RCC 7860 (cell line): ENCODE results near the gene ATP8A2.
"Not testable (repeated sequence)": the region's sequence is repeated elsewhere in the genome, so short reads cannot be mapped to it uniquely, and the experiment has no call there.

Experiments used
- DNase-seq: peaks from one replicate; pipeline ENCODE4 v3.0.0-alpha.2; 2015; ENCODE audit warnings: low spot score
- FAIRE-seq: peaks from 2 replicates; lab custom pipeline; 2012; peaks lifted over from hg19 to GRCh38; lab: Jason Lieb, UNC

ATP8A2 gene

DNA sequence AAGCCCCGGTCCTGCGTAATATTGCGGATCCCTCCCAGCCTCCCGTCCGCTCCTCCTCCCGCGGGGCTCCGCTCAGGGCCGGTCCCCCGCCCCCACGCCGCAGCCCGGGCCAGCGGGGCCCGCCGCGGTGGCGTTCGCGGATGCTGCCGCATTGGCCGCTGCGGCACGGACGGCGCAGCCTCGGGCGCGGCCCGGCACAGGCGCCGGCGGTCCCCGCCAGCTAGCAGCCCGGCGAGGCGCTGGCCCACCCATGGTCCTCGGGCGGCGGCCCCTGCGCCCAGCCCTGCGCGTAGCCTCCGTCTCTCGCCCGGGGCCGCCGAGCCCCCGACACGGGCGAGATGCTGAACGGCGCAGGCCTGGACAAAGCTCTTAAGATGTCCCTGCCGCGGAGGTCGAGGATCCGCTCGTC lies at the start of gene ATP8A2:
Gene ATP8A2, plus strand, starts transcription at position 100 of the 409 bp plus-strand sequence. Its CDS starts 239 bp downstream, at position 339.
- no peak for FAIRE-seq

DNA sequence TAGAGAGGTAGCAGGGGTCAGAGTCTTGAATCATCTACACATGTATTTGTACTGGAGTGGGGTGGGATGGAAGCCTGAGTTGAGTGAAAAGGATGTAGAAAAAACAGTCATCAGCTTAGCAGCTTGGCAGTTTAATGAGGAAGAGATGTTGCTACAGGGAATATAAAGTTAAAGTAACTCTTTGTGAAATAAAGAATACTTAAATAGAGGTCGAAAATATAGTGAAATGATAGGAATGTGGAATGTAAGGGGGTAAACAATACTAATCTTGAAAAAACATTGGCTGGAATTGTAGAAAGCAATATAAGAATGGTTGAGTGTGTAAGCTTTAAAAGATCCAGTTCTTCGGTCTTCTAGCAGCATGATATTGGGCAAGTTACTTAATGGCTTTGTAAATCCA lies 47.7 kb upstream of the ATP8A2 start:
- DNase-seq (no peak), FAIRE-seq (no peak)

More for the DNA sequence above, at the start of gene ATP8A2:
- DNase-seq: no peak

DNA sequence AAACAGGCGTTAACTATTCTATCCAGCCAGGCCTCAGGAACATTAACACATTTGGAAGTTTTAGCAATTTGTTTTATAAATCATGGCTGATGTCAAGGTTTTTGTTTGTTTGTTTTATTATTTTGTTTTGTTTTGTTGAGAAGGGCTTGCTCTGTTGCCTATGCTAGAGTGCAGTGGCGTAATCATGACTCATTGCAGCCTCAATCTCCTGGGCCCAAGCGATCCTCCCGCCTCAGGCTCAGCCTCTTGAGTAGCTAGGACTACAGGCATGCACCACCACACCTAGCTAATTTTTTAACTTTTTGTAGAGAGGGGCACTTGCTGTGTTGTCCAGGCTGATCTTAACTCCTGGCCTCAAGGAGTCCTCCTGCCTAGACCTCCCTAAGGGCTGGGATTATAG lies 42.1 kb upstream of the ATP8A2 start:
- FAIRE-seq (no peak), DNase-seq (no peak)

DNA sequence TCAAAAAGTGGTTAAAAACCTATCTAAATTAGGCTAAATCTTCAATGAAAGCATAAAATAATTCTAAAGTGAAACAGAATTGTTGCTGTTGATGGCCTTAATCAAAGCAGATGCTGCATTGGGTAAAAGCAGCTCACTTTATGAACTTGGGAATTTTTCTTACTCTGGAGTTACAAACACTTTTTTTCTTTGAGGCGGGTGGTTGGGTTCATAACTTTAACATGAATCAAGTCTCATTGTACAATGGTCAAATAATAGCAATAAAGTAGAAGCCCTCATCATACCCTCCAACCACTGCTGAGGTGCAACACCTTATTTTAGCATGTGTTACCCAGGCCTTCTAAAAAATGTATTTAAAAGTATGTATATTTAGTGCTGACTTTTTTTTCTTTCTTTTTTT lies 41.2 kb upstream of the ATP8A2 start:
- FAIRE-seq: no peak
- DNase-seq: no peak

DNA sequence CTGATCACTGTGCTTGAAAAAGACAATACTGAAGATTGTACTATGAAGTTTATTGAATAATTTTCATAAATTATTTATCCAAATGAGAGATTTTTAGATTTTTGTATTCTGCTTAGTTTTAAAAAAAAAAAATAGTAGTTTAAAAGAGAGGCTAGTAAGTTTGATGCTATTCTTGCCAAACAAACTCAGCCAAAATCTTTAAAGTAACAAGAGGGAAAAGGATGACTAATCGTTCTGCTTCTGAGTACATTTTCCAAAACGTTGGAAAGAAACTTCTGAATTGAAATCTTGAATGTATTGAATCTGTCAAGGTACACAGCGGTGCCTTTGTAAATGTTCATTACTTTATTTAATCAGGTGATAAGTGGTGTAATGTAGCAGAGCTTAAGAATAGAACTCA lies 35.9 kb upstream of the ATP8A2 start:
- DNase-seq (no peak), FAIRE-seq (no peak)

DNA sequence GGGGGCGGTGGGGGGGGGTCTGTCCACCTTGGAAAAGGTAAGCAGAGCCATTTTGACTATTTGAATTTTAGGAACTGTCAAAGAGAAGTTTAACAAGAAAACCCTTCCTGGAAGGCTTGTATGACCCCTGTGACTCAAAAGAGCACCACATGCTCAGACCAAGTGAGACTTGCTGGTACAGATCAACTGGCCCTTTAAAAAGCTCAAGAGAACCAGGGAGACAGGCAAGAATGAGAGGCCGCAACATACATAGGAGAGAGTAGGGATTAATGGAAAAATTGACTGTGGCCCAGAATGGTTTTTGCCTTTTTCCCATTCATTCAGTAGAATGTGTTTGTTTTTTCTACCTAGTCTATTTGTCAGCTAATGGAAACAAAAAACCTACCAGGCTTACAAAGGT lies 26.2 kb upstream of the ATP8A2 start:
- DNase-seq (no peak), FAIRE-seq (no peak)

DNA sequence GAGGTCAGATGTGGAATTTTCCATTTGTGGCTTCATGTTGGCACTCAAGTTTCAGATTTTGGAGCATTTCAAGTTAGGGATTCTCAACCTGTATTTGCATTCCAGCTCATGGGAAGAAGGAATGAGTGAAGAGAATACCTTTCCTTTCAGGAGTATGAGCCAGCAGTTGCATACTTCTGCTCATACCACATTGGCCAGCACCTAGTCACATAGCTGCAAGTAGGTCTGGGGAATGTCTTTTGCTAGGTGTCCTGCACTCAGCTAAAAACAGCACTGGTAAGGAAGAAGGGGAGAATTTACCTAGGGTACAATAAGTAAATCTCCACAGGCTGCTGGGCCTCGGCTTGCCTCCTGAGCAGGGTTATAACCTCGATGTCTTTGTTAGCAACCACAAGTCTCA lies 24.6 kb upstream of the ATP8A2 start:
- DNase-seq (no peak), FAIRE-seq (no peak)

DNA sequence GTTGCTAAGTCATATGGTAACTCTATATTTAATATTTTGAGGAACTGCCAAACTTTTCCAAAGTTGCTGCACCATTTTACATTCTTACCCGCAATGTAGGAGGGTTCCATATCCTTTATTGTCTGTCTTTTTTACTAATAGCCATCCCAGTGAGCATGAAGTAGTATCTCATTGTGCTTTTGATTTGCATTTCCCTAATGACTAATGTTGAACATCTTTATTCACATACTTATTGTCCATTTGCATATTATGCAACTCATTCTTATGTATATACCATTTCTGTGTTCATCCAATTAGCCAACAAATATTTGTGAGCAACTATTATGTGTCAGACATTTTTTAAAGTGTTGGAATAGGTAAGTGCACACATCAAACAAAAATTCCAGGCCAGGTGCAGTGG lies 20.4 kb upstream of the ATP8A2 start:
- DNase-seq: no peak
- no peak for FAIRE-seq

DNA sequence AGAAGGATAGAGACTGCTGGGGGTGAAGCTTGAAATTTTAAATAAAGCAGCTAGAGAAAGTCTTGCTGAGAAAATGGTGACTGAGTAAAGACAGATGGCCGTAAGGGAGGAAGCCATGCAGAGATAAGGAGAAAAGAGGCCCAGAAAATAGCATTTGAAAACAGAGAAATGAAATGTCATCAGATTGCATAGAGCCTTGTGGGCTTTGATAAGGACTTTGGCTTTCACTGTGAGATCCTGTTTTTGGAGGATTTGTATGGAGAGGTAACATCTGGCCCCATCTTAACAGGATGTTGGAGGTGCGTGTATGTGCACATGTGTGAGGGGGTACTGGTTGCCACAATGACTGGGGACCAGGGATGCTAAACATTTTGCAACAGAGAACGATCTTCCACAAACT lies 19.5 kb upstream of the ATP8A2 start:
- DNase-seq: no peak
- FAIRE-seq: no peak

DNA sequence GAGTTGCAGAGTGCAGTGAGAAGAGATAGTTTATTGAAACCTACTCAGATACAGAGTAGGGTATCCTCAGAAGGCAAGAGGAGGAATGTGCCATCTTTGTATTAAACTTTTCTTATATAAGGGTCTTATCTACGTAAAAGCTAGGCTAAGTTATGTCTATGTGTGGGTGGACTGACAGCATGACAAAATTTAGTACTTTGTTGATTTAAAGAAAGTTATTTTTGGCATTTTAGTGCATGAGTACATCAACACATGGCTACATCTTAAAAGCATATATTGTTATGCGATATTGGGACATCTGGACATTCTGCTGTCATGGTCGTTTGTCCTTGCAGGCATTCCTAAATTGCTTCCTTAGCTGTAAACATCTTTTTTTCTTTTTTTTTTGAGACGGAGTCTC lies 19.0 kb upstream of the ATP8A2 start:
- FAIRE-seq: no peak
- no peak for DNase-seq

DNA sequence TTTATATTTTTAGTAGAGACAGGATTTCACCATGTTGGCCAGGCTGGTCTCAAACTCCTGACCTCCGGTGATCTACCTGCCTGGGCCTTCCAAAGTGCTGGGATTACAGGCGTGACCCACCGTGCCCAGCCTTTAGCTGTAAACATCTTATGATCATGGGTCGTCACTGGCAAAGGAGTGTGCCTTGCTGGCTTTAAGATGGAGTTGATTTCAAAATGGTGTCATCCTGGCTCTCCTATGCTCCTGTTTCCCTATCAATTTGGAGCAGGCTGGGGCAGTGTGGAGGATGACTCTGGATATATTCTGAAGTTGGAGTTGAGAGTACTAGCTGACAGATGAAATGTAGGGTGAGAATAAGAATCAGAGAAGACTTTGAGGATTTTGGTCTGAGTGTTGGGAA lies 18.4 kb upstream of the ATP8A2 start:
- FAIRE-seq (no peak), DNase-seq (no peak)

DNA sequence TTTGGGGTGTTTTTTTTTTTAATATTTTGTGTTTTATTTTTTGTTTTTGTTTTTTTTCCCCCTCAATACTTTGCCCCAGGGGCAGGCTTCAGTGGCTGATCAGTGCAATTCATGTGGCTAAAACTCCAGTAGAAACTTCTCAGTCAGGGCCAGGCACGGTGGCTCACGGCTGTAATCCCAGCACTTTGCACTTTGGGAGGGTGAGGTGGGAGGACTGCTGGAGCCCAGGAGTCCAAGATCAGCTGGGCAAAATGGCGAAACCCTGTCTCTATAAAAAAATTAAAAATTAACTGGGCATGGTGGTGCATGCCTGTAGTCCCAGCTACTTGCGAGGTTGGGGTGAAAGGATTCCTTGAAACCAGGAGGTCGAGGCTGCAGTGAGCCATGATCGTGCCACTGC lies 17.4 kb upstream of the ATP8A2 start:
- no peak for FAIRE-seq
- DNase-seq: no peak

DNA sequence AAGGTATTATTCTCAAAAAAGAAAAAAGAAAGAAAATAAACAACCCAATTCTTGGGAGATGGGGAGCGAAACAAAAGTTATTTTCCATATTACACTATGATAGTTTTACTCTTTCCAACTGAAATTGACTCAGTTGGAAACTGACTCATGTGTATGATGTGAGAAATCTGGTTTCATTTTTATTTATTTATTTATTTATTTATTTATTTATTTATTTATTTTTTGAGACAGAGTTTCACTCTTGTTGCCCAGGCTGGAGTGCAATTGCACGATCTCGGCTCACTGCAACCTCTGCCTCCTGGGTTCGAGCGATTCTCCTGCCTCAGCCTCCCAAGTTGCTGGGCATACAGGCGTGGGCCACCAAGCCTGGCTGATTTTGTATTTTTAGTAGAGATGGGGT lies 11.3 kb upstream of the ATP8A2 start:
- DNase-seq, FAIRE-seq: not testable (repeated sequence)

DNA sequence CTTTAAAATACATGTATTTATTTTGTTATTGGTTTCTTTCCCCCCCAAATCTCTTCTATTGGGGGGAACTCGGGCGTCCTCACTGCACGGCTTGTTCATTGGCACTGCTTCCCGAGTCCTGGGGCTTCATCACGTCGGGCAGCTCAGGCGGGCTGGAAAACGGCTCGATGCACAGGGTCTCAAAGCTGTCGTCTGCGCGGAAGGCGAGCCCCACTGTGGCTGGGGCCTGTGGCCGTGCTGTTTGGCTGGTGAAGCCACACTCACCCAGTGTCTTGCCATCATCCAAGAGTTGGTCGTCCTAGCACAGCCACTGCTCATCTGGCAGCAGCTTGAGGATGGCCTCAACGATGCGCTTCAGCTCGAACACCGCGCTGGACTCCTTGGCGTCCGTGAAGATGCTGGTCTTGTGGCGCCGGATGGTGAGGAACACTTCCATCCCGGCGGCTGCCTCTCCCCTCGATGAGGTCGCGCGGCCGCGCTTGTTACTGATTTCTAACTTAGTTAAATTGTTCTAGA lies 6.0 kb upstream of the ATP8A2 start:
- FAIRE-seq (no peak), DNase-seq (no peak)

DNA sequence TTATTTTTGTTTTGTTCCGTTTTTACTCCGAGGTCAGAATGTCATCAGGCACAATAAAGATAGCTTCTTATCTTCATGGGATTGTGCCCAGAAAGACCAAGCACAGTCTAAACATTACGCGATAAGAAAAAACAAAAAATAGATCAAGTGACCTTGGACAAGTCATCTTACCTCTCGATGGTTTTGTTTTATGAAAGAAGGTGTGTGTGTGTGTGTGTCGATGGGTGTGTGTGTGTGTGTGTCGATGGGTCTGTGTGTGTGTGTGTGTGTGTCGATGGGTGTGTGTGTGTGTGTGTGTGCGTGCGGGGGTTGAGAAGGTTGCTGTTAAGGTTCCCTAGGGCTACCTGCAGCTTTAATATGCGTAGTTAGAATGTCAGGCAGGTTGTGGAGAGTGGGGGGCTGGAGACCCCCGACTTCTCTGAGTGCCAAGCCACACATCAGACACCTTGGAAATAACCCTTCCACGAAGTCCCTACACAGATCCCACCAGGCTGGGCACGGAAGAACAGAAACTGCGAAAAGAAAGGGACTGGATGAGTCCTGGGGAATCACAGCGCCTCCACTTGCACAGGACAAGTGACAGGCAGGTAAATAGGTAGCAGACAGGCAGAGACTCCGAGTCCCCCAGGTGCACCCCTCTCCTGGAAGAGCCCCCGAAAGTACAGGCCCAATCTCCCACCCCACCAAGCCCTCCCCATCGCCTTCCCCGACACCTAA lies 458 bp upstream of the ATP8A2 start:
- DNase-seq (no peak), FAIRE-seq (no peak)

DNA sequence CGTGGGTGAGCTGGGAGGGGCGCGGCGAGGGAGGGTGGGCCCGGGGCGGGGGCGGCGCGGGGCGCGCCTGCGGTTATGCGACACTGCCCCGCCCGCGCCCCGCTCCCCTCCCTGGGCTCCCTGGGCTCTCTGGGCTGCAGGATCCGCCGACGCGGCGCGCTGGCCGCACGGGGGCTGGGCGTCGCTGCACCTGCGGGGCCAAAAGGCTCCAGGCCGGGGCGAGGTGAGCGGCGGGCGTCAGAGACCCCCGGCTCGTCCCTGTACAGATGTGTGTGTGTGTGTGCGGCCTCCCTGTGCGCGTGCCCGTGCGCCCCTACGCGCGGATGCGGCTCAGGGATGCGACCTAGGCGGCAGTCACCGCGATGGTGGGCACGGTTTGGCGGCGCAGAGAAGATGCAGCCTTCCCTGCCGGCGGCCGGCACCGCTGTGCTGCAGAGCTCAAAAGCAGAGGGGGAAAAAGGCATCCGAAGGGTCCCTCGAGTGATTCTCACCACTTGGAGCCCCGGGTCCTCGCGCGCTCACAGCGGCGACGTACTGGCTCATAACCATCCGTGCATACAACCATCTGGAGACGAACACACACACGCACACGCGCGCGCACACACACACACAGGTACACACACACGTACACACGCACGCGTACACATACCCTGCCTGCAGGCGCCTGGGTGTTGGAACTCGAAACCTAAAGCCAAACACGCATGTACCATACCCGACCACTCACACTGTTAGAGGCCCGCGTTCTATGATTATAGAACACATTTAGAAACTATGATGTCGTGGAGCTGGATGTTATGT lies 709 bp downstream of the ATP8A2 start:
- FAIRE-seq (no peak), DNase-seq (no peak)

DNA sequence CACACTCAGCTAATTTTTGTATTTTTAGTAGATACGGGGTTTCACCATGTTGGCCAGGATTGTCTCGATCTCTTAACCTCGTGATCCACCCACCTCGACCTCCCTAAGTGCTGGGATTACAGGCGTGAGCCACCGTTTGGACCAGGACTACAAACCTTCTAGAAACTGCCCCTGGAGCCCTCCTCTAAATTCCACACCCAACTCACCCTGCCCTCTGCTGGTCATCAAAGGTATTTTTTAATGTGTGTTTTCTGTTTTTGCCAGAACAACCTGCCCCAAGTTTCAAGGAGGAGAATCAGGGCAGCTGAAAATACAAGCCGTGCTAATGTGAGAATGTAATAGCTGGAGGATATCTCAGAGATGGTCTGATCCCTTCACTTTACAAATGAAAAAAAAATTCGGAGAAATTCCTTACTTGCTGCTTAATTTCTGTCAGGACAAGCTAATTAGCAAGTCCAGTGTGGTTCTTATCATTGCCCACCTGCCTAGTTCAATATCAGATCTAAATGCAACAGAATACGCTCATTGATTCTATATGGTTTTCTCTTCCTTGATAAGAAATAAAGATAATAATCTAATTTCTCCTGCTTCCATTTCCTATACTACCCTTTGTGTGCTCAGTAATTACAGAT lies 4.1 kb downstream of the ATP8A2 start:
- DNase-seq (no peak), FAIRE-seq (no peak)

DNA sequence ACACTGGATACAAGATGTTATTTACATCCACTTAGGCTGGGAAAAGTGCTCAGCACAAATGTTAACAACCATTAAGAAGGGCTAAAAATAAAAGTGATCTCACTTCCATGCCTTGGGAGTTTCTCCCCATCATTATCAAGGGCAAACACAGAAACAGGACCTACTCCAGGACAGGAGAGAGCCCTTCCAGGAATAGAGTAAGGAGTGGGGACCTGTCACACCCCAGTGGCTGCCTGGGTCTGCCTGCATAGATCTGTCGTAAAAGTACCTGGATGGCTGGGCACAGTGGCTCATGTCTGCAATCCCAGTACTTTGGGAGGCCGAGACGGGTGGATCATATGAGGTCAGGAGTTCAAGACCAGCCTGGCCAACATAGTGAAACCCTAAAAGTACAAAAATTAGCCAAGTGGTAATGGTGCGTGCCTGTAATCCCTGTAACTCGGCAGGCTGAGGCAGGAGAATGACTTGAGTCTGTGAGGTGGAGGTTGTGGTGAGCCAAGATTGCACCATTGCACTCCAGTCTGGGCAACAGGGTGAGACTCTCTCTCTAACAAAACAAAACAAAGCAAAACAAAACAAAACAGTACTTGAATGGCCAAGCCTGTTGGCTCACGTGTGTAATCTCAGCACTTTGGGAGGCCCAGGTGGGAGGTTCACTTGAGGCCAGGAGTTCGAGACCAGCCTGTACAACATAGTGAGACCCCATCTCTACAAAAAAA lies 5.6 kb downstream of the ATP8A2 start:
- FAIRE-seq: no peak
- no peak for DNase-seq

DNA sequence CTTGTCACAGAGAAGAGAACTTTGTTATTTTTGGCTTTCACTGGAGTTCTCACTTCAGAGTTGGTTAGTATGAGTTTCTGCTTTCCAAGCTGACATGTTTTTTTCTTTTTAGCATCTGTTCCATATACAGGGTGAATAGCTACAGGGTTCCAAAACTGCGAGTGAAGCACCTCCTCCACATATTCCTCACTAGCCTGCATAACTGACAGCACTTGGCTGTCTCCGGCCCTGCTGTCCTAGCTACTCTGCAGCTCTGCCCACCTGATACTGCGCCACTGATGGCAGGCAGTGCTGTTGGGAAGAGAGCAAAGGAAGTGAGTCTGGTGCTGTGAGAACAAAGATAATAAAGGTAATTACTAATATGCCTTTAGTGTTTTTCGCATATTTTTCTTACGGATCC lies 6.8 kb downstream of the ATP8A2 start:
- FAIRE-seq: no peak
- DNase-seq: no peak

DNA sequence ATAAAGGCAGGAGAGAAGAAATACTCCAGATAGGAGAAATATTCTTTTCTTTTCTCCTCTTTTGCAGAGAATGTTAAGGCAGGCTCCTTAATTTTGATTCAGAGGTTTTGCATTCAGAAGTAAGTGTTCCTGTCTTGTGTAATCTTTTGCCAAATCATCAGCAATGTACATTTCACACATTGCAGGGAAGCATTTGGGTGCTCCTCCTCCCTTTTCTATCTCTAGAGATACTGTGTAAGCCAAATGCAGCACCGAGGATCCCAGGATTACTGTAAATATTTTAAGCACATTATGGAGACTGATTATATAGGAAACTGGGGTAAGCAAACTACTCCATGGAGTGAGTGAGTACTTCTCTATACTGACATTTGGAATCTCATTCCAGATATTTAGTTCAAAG lies 7.2 kb downstream of the ATP8A2 start:
- FAIRE-seq: no peak
- no peak for DNase-seq

DNA sequence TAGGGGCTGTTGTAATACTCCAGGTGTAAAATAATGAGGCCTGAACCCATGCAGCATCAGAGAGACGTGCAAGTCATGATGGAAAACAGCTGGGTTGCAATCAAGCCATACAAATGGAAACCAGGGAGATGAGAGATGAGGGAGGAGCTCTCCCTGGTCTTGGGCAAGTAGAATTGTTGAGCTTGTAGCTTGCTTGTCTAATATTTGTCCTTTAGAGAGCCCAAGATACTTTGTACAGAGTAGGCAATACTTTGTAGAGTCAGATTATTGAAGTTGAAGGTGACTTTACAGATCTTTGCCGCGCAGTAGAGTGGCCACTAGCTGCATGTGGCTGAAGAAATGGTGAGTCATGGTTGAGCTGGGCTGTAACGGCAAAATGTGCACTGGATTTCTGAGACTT lies 8.3 kb downstream of the ATP8A2 start:
- FAIRE-seq (no peak), DNase-seq (no peak)
